H54 (cell line): ENCODE results near the gene ATP4B.

Experiments used
- DNase-seq: peaks from one replicate; pipeline ENCODE4 v3.0.0; 2011; ENCODE audit warnings: low spot score, mixed read lengths; ENCODE audit not compliant: insufficient read length
- FAIRE-seq: peaks from 3 replicates; lab custom pipeline; 2011; peaks lifted over from hg19 to GRCh38; lab: Jason Lieb, UNC
- POLR2A ChIP-seq: IDR thresholded peaks from 2 replicates; pipeline ENCODE4 v1.6.1; 2011; ENCODE audit warnings: low read depth, mild to moderate bottlenecking, low read length

ATP4B gene

DNA sequence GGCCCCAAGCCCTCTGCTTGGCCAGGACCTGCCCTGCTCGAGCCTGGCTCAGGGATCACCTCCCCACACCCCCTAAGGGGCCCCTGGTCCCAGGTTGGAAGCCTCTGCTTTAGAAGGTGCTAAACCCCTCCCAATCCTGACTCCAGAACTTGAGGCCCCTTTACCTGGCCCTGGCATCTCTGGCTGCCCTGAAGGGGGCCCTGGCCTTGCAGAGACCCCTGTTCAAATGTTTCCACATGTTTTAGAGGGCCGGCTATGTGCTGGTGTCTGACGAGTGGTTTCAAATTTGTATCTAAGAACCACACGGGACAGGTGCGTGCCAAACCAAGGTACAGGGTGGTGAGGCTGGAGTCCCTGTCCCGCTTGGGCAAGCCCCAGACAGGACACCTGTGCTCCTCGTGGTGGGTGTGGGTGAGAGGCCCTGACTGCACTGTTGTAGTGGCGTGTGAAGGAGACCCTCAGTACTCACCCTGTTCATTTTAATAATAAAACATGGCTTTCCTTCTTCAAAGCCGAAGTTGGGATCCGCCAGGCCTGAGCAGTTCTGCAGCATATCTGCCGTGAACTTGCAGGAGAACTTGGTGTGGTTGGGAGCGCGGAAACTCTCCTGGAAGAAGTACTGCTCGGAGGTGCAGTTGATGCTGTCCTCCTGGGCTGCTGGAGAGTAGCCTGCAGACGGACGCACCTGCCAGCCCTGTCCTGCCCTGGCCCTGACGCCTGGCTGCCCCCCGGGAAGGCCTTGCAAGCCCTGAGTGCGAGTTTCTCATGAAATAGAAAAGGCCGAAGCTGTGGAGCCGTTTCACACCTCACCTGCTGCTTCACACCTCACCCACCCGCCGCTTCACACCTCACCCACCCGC, 5.4 kb downstream of the ATP4B start:
- TF ChIP-seq POLR2A = no peak
- FAIRE-seq (no peak), DNase-seq (no peak)

GRCh38 chr13:113651511-113652403, 6.2 kb downstream of the ATP4B start:
- TF ChIP-seq POLR2A = no peak
- FAIRE-seq = no peak
- DNase-seq = no peak

DNA sequence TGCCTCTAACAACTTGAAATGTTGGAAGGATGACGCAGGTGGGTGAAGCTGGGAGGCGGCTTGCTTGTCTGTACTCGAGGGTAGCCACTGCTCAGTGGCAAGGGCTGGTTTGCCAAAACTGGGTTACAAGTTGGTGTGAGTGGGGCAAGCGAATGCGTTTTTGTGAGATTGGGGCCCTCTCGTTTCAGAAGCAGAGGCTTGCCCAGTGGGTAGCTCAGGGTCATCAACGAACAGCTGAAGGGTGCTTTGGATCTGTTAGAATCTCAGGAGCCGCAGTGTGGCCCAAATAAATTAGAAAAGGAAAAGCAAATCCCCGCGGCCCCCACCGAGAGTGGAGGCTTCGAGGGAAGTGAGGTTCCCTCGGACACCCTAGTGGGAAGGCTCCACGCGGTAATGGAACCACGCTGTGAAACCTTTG, 7.3 kb downstream of the ATP4B start:
- FAIRE-seq (no peak), DNase-seq (no peak)
- TF ChIP-seq POLR2A = no peak

DNA sequence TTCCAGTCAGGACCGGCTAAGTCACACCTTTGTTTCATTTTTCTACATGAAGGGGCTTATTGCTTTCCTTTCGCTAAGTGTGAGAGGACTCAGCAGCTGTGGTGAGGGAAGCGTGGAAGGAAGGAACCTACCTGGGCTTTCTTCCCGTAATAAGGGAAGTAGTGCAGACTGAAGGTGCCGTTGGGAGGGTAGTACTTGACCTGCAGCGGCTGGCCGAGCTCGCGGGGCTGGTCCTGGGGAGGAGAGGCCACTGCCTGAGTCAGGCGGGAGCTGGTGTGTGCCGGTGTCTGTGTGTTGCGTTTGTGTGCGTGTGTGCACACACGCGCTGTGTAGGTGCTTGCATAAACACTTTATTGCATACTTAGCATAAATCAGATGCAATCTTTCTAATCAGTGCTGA, 7.7 kb downstream of the ATP4B start:
- no peak for DNase-seq
- no peak for FAIRE-seq
- TF ChIP-seq POLR2A = no peak

GRCh38 chr13:113649212-113649611, 8.8 kb downstream of the ATP4B start:
- FAIRE-seq = no peak
- no peak for TF ChIP-seq POLR2A
- no peak for DNase-seq

- DNase-seq (no peak), FAIRE-seq (no peak)
- no peak for TF ChIP-seq POLR2A
Observed at GRCh38 chr13:113648216-113648610, 9.8 kb downstream of the ATP4B start.

DNA sequence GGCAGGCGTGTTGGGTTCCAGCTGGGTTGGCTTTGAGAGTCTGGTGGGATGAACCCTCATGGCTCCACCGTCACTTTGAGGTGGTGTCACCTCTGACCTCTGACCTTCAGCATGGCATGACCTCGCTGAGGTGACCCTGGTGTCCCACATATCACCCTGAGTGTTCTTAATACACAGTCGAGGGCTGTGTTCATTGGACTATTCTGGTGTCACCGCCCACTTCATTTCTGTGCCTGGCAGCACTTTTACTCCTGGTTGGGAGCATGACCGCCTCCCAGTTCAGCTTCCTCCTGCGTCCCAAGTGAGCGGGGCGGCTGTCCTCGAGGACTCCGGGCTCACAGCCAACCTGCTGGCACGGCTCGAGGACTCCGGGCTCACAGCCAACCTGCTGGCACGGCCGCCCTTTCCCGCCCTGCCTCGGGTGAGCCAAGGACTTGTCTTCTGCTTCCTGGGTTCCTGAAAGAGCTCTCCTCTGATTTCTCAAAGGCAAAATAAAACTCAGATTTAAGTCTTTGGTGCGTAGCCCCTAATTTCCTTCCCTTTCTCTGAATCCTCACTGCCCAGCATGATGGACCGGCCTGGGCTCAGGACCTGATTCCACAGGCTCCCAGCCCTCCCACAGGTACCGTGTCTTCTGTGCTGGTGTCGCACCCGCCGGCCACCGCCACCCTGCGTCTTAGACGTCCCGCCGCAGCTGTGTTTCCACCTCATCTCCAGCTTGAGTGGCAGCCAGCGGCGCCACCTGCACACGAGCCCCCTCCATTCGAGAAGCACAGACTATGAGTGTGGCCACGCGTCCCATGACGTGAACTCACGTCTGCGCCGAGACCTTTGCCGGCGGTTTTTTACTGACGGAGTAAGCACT, 10.4 kb downstream of the ATP4B start:
- FAIRE-seq (peak; percentile 97), DNase-seq (peak; percentile 82)
- no peak for TF ChIP-seq POLR2A

- no peak for TF ChIP-seq POLR2A
- no peak for DNase-seq
- no peak for FAIRE-seq
Observed at GRCh38 chr13:113646921-113647340, 11.1 kb downstream of the ATP4B start.

DNA sequence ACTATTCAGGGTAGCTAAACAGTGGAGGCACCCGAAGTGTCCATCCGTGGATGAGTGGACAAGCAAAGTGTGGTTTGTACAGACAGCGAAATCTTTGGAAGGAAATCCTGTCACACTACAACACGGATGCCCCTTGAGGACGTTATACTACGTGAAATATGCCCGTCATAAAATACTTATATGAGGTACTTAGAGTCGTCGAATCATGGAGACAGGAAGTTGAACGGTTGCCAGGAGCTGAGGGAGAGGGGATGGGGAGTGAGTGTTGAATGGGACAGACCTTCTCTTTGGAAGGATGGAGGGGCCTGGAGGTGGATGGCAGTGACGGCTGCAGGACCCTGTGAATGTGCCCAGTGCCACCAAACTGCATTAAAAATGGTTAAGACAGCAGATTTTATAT, 11.6 kb downstream of the ATP4B start:
- FAIRE-seq (no peak), DNase-seq (no peak)
- TF ChIP-seq POLR2A = no peak

GRCh38 chr13:113645329-113645728, 12.7 kb downstream of the ATP4B start:
- DNase-seq (no peak), FAIRE-seq (no peak)
- no peak for TF ChIP-seq POLR2A

DNA sequence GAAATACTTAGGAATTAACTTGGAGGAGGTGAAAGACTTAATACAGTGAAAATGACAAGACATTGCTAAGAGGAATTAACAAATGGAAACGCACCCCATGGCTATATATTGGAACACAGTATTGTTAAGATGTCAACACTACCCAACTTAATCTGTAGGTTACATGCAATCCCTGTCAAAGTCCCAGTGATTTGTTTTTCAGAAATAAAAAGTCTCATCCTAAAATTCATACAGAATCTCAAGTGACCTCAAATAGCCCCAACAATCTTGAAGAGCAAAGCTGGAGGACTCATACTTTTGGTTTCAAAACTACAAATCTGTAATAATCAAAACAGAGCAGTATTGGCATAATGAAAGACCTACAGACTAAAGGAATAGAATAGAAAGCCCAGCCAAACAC, 13.2 kb downstream of the ATP4B start:
- TF ChIP-seq POLR2A = no peak
- no peak for FAIRE-seq
- no peak for DNase-seq

- no peak for TF ChIP-seq POLR2A
- FAIRE-seq = peak; percentile 48
- DNase-seq = no peak
Observed at GRCh38 chr13:113643593-113643992, 14.4 kb downstream of the ATP4B start.

DNA sequence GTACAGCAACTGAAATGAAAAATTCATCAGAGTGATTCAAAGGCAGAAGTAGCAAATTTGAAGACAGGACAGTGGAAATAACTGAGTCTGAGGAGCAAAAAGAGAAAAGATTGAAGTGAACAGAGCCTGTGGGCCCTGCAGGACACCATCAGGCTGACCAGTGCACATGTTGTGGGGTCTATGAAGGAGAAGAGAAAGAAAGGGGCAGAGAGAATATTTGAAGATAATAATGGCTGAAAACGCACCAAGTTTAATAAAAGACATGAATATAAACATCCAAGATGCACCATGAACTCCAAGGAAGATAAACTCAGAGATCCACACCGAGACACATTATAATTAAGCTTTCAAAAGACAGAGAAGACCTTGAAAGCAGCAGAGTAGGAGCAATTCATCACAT, 15.4 kb downstream of the ATP4B start:
- FAIRE-seq = no peak
- TF ChIP-seq POLR2A = no peak
- no peak for DNase-seq
